Hepatocyte (in vitro differentiated cells): Measurements from ENCODE around the gene PUSL1. TPM values are rescaled to one million over a fixed set of nuclear protein-coding genes. Genes with fewer than 3 reads are reported as not detected.
"Not testable (repeated sequence)": the region's sequence is repeated elsewhere in the genome, so short reads cannot be mapped to it uniquely, and the experiment has no call there.

Experiments
- DNase-seq: peaks from one replicate; pipeline ENCODE4 v3.0.0-alpha.2; 2016; ENCODE audit warnings: low spot score
- H2AFZ ChIP-seq: fragments of 200-600 bp; sonication (generic); 2 replicates; pipeline ENCODE4 v1.6.0; 2016; ENCODE audit warnings: antibody characterized with exemption, mild to moderate bottlenecking
- H3K27ac ChIP-seq: fragments of 200-600 bp; sonication (generic); 2 replicates; pipeline ENCODE4 v1.5.1; 2016; ENCODE audit warnings: mild to moderate bottlenecking
- H3K27me3 ChIP-seq: fragments of 200-600 bp; sonication (generic); 2 replicates; pipeline ENCODE4 v1.6.1; 2016
- H3K36me3 ChIP-seq: fragments of 200-600 bp; sonication (generic); replicated peaks from 2 replicates; pipeline ENCODE4 v1.5.1; 2016; ENCODE audit warnings: low read depth; ENCODE audit not compliant: insufficient read depth
- H3K4me1 ChIP-seq: fragments of 200-600 bp; sonication (generic); 2 replicates; pipeline ENCODE4 v1.5.1; 2016; ENCODE audit warnings: mild to moderate bottlenecking, moderate library complexity; ENCODE audit not compliant: insufficient read depth
- H3K4me2 ChIP-seq: fragments of 200-600 bp; sonication (generic); 2 replicates; pipeline ENCODE4 v1.6.0; 2016
- H3K4me3 ChIP-seq: fragments of 200-600 bp; sonication (generic); 2 replicates; pipeline ENCODE4 v1.5.1; 2016; ENCODE audit warnings: mild to moderate bottlenecking
- H3K79me2 ChIP-seq: fragments of 200-600 bp; sonication (generic); 2 replicates; pipeline ENCODE4 v1.6.0; 2017; ENCODE audit warnings: mild to moderate bottlenecking
- H3K9me2 ChIP-seq: fragments of 200-600 bp; sonication (generic); replicated peaks from 2 replicates; pipeline ENCODE4 v1.6.0; 2017; ENCODE audit warnings: mild to moderate bottlenecking; ENCODE audit not compliant: insufficient read depth
- H3K9me3 ChIP-seq: fragments of 200-600 bp; sonication (generic); 2 replicates; pipeline ENCODE4 v1.5.1; 2016; ENCODE audit warnings: low read depth, mild to moderate bottlenecking
- H4K20me1 ChIP-seq: fragments of 200-600 bp; sonication (generic); 2 replicates; pipeline ENCODE4 v1.6.0; 2016; ENCODE audit warnings: mild to moderate bottlenecking; ENCODE audit not compliant: insufficient read depth, poor library complexity, severe bottlenecking
- EZH2 ChIP-seq: fragments of 200-600 bp; sonication (generic); IDR thresholded peaks from 2 replicates; pipeline ENCODE4 v1.6.1; 2016; ENCODE audit warnings: antibody characterized with exemption, mild to moderate bottlenecking, borderline replicate concordance
- EZH2phosphoT487 ChIP-seq: fragments of 200-600 bp; sonication (generic); IDR thresholded peaks from one replicate; pipeline ENCODE4 v1.6.1; 2018; ENCODE audit warnings: antibody characterized with exemption, mild to moderate bottlenecking, low read depth, moderate library complexity; ENCODE audit not compliant: unreplicated experiment, severe bottlenecking
- WGBS: methylation state at CpG from one replicate; pipeline ENCODE4 v1.1.6; 2016; ENCODE audit warnings: low lambda C conversion rate; ENCODE audit errors: missing lambda C conversion rate; 5-methylcytosine and 5-hydroxymethylcytosine counted together
- polyA plus RNA-seq: library from polyadenylated mRNA; unstranded; fragments of >200 nt; fragmentation: Nextera tagmentation; extraction: Ambion mirVana; gene quantifications from 2 replicates; pipeline ENCODE4 v1.2.1, GENCODE V29; 2016
- total RNA-seq: library from RNA; depleted of rRNA; stranded (reverse); fragments of >200 nt; gene quantifications from 2 replicates; pipeline ENCODE4 v1.2.3, GENCODE V29; 2014
- TF ChIP-seq, protein P1 (sequence below): fragments of 200-600 bp; sonication (generic); IDR thresholded peaks from 2 replicates; pipeline ENCODE4 v1.5.1; 2016; ENCODE audit warnings: antibody characterized with exemption, mild to moderate bottlenecking; ENCODE audit not compliant: poor library complexity

Gene PUSL1
- total and polyA plus RNA-seq, 2 experiments from 2014 or later, result 27.7 to 37.2 TPM

DNA sequence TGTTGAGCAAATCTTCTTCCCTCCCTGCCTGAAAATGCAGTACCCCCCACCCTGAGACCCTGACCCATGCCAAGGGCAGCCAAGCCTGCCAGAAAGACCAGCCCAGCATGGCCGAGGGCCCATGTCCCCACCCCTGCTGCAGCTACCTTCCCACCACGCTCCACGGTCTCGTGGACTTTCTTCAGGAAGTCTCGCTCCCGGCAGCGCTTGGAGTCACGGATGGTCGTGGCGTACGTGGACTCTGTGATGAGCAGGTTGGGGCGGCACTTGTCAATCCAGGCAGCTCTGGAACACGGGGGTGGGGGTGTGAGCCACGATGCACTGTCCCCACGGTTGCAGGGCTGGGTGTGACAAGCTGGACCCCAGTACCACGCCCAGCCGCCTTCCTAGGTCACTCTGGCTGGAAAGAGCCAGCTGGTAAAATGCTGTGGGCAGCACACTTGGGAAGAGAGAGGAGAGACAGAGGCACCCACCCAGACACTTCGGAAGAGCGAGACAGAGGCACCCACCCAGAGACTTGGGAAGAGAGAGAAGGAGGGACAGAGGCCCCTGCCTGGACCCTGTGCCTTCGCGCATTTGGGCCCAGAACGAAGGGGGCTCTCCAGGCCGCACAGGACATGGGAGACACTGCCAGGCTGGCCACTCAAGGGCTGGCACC lies 6.4 kb downstream of the PUSL1 start:
- no peak for DNase-seq
- H3K4me3 ChIP-seq, result no peak overlapping the region
- H3K27me3 ChIP-seq, result no peaks in the 10 kb centered on the region
- H3K36me3 ChIP-seq, result no peaks in the 10 kb centered on the region
- peaks cover 4% of the 10 kb centered on the region for H4K20me1 ChIP-seq
- peaks cover 9% of the 10 kb centered on the region for H3K4me1 ChIP-seq
- 98% methylated on average over 21 of the region's 23 CpGs for WGBS
- no peak overlapping the region for H2AFZ ChIP-seq
- H3K4me2 ChIP-seq, result no peak overlapping the region
- TF ChIP-seq, protein P1, sequence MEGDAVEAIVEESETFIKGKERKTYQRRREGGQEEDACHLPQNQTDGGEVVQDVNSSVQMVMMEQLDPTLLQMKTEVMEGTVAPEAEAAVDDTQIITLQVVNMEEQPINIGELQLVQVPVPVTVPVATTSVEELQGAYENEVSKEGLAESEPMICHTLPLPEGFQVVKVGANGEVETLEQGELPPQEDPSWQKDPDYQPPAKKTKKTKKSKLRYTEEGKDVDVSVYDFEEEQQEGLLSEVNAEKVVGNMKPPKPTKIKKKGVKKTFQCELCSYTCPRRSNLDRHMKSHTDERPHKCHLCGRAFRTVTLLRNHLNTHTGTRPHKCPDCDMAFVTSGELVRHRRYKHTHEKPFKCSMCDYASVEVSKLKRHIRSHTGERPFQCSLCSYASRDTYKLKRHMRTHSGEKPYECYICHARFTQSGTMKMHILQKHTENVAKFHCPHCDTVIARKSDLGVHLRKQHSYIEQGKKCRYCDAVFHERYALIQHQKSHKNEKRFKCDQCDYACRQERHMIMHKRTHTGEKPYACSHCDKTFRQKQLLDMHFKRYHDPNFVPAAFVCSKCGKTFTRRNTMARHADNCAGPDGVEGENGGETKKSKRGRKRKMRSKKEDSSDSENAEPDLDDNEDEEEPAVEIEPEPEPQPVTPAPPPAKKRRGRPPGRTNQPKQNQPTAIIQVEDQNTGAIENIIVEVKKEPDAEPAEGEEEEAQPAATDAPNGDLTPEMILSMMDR, result no peak
- TF ChIP-seq EZH2phosphoT487 (no peak), EZH2 (no peak)
- peaks cover 44% of the 10 kb centered on the region for H3K79me2 ChIP-seq
- no peak overlapping the region for H3K27ac ChIP-seq
- H3K9me2 ChIP-seq, result no peaks in the 10 kb centered on the region
- H3K9me3 ChIP-seq, result no peaks in the 10 kb centered on the region

DNA sequence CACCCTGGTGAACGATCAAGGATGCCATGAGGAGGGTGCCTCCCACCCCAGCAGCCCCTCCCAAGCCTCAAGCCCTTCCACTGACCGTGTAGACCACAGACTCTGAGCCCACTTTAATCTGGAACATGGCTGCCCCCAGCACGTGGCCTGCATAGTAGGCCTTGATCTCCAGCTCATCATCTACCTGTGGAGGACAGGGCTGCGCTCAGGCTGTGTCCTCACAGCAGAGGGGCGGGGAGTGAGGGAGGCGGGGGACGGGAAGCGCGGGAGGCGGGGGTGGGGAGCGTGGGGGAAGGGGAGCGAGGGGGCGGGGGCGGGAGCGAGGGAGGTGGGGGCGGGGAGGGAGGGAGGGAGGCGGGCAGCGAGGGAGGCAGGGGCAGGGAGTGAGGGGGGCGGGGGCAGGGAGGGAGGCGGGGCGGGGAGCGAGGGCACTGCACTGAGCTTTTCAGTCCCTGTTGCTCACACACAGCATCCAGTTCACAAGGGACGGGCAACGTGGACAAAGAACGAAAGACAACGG lies 7.1 kb downstream of the PUSL1 start:
- H3K36me3 ChIP-seq, result no peaks in the 10 kb centered on the region
- H3K9me2 ChIP-seq, result no peaks in the 10 kb centered on the region
- peaks cover 44% of the 10 kb centered on the region for H3K79me2 ChIP-seq
- 47% methylated on average over 9 of the region's 26 CpGs for WGBS
- peaks cover 6% of the 10 kb centered on the region for H3K4me1 ChIP-seq
- DNase-seq, result no peak
- TF ChIP-seq, protein P1, result no peak
- TF ChIP-seq EZH2phosphoT487, result no peak
- TF ChIP-seq EZH2, result no peak
- no peak overlapping the region for H2AFZ ChIP-seq
- no peaks in the 10 kb centered on the region for H3K9me3 ChIP-seq
- H3K4me3 ChIP-seq, result no peak overlapping the region
- H3K4me2 ChIP-seq, result no peak overlapping the region
- peaks cover 4% of the 10 kb centered on the region for H4K20me1 ChIP-seq
- H3K27me3 ChIP-seq, result no peaks in the 10 kb centered on the region
- H3K27ac ChIP-seq, result no peak overlapping the region

DNA sequence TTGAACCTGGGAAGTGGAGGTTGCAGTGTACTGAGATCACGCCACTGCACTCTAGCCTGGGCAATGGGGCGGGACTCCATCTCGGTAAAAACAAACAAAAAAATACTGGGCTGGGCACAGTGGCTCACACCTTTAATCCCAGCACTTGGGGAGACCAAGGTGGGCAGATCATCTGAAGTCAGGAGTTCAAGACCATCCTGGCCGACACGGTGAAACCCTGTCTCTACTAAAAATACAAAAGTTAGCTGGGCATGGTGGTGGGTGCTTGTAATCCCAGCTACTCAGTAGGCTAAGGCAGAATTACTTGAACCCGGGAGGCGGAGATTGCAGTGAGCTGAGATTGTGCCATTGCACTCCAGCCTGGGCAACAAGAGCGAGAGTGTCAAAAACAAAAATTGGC lies 7.8 kb downstream of the PUSL1 start:
- DNase-seq, H2AFZ ChIP-seq, H3K4me3 ChIP-seq, H4K20me1 ChIP-seq, H3K36me3 ChIP-seq, H3K4me1 ChIP-seq, H3K27me3 ChIP-seq, H3K4me2 ChIP-seq, H3K9me2 ChIP-seq, H3K27ac ChIP-seq, H3K9me3 ChIP-seq: not testable (repeated sequence)
- H3K79me2 ChIP-seq, result peaks cover 51% of the 10 kb centered on the region
- WGBS, result 91% methylated on average over 8 of the region's 8 CpGs

DNA sequence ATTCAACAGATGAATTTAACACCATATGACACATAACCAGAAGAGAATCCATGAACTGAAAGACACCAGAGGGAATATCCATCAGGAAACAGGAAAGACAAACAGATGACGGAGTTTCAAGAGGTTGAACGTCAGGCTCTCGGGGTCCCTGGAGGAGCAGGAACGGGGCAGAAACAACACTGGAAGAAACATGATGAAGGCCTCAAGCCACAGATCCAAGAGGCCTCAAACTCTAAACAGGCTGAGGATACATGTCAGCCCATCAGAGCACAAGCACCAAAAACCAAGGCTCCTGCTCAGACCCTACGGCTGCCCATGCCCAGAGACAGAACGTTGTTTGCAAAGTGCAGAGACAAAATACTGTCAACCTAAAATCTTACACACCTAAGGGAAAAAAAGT lies 9.0 kb downstream of the PUSL1 start:
- H3K4me3 ChIP-seq, result no peak overlapping the region
- no peaks in the 10 kb centered on the region for H3K36me3 ChIP-seq
- H2AFZ ChIP-seq, result no peak overlapping the region
- DNase-seq, result no peak
- no peaks in the 10 kb centered on the region for H3K9me3 ChIP-seq
- TF ChIP-seq, protein P1, result no peak
- TF ChIP-seq EZH2, result no peak
- no peak for TF ChIP-seq EZH2phosphoT487
- no peaks in the 10 kb centered on the region for H3K27me3 ChIP-seq
- peaks cover 10% of the 10 kb centered on the region for H4K20me1 ChIP-seq
- H3K9me2 ChIP-seq, result no peaks in the 10 kb centered on the region
- peaks cover 63% of the 10 kb centered on the region for H3K79me2 ChIP-seq
- no peak overlapping the region for H3K4me2 ChIP-seq
- 90% methylated on average over 6 of the region's 6 CpGs for WGBS
- H3K27ac ChIP-seq, result peak overlapping the region; percentile 64
- peaks cover 6% of the 10 kb centered on the region for H3K4me1 ChIP-seq
